HepG2 (cell line): ENCODE data around the gene NCOA4. TPM values are rescaled to one million over a fixed set of nuclear protein-coding genes. Genes with fewer than 3 reads are reported as not detected.

ENCODE experiments used
- ATAC-seq: fragments of 200-7000 bp; cut with Tn5 transposase; 3 replicates; pipeline ENCODE4 v1.9.1; 2020; ENCODE audit warnings: mild to moderate bottlenecking, moderate library complexity
- Bru-seq: library from RNA; stranded (reverse); fragments of 400-500 nt; gene quantifications from one replicate; lab custom pipeline; 2021; lab: Mats Ljungman, UMichigan
- BruChase-seq, 2 experiments: library from RNA; stranded (reverse); fragments of 400-500 nt; gene quantifications; one replicate each; lab custom pipeline; 2021; lab: Mats Ljungman, UMichigan
- BruUV-seq: library from RNA; stranded (reverse); fragments of 400-500 nt; replicated peaks from 2 replicates; lab custom pipeline; 2021; lab: Mats Ljungman, UMichigan
- CTCF ChIA-PET: fragments of 300-600 bp; formaldehyde crosslinking; extraction: SDS; loops from one replicate; lab custom pipeline; 2021; ENCODE audit warnings: low total read pairs, inconsistent platforms, low intra/inter-chr PET ratio; lab: Yijun Ruan, JAX
- POLR2A ChIA-PET: fragments of 350-600 bp; sonication (Branson Sonifier 250); formaldehyde crosslinking; loops from one replicate; lab custom pipeline; 2020; ENCODE audit warnings: antibody characterized with exemption, inconsistent platforms; lab: Yijun Ruan, JAX
- DNase-seq: peaks from one replicate; pipeline ENCODE4 v3.0.0-alpha.2; 2015; ENCODE audit warnings: low spot score
- FAIRE-seq: peaks from 3 replicates; lab custom pipeline; 2011; peaks lifted over from hg19 to GRCh38; lab: Jason Lieb, UNC
- H2AFZ ChIP-seq: one replicate; pipeline ENCODE4 v1.6.1; 2011; ENCODE audit warnings: low read length, inconsistent platforms
- H3K27ac ChIP-seq: fragments of 300-600 bp; 3 replicates; pipeline ENCODE4 v1.8.0; 2011; ENCODE audit warnings: mixed run types, mild to moderate bottlenecking, mixed read lengths, low read length, inconsistent platforms; ENCODE audit not compliant: insufficient read depth; ENCODE audit errors: extremely low read length
- H3K27me3 ChIP-seq, 2 experiments: fragments of 200-600 bp in 1 of 2; 2 replicates in 1 of 2; 3 replicates in 1 of 2; pipeline versions ENCODE4 v1.6.0 to v1.8.0; 2011; ENCODE audit warnings: low read length in 2 of 2, mild to moderate bottlenecking in 2 of 2, moderate library complexity in 2 of 2, inconsistent platforms in 1 of 2; ENCODE audit not compliant: insufficient read depth in 2 of 2, control insufficient read depth in 1 of 2
- H3K36me3 ChIP-seq, 2 experiments: fragments of 200-600 bp in 1 of 2; replicated peaks in 1 of 2; 2 replicates in 1 of 2; 3 replicates in 1 of 2; pipeline versions ENCODE4 v1.5.1 to v1.8.0; 2011; ENCODE audit warnings: low read length in 2 of 2, inconsistent platforms in 1 of 2; ENCODE audit not compliant: insufficient read depth in 2 of 2, control insufficient read depth in 1 of 2
- H3K4me1 ChIP-seq: 2 replicates; pipeline ENCODE4 v1.5.1; 2012; ENCODE audit warnings: low read length, inconsistent platforms; ENCODE audit not compliant: insufficient read depth
- H3K4me2 ChIP-seq: 2 replicates; pipeline ENCODE4 v1.6.0; 2011; ENCODE audit warnings: low read depth, low read length, inconsistent platforms
- H3K4me3 ChIP-seq, 3 experiments: fragments of 200-600 bp in 1 of 3; sonication (generic), shearing (Covaris generic) in 1 of 3; replicated peaks in 1 of 3; 2 replicates each; pipeline ENCODE4 v1.5.1; 2011 to 2016; ENCODE audit warnings: low read length in 3 of 3, inconsistent platforms in 2 of 3, low read depth in 2 of 3, mild to moderate bottlenecking in 2 of 3, control low read depth in 1 of 3, mixed read lengths in 1 of 3; ENCODE audit not compliant: insufficient read depth in 1 of 3
- H3K79me2 ChIP-seq: one replicate; pipeline ENCODE4 v1.6.1; 2011; ENCODE audit warnings: low read length, inconsistent platforms; ENCODE audit not compliant: insufficient read depth
- H3K9ac ChIP-seq: 2 replicates; pipeline ENCODE4 v1.6.0; 2011; ENCODE audit warnings: mild to moderate bottlenecking, low read depth, low read length, inconsistent platforms; ENCODE audit not compliant: insufficient read depth
- H3K9me3 ChIP-seq: 2 replicates; pipeline ENCODE4 v1.5.1; 2012; ENCODE audit warnings: mild to moderate bottlenecking, low read length
- H4K20me1 ChIP-seq: 2 replicates; pipeline ENCODE4 v1.6.0; 2011; ENCODE audit warnings: inconsistent platforms, mild to moderate bottlenecking, low read length, moderate library complexity; ENCODE audit not compliant: insufficient read depth
- ARNT2 ChIP-seq: sonication (generic); formaldehyde crosslinking; IDR thresholded peaks from 2 replicates; pipeline ENCODE4 v1.8.0; 2022; ENCODE audit warnings: mild to moderate bottlenecking, low read depth, missing genetic modification reagents, moderate library complexity
- ELF3 ChIP-seq: IDR thresholded peaks from 2 replicates; pipeline ENCODE4 v1.6.1; 2016; ENCODE audit warnings: missing genetic modification reagents, missing compliant biosample characterization
- HNF4G ChIP-seq, 2 experiments: sonication (generic) in 1 of 2; formaldehyde crosslinking in 1 of 2; IDR thresholded peaks; 2 replicates each; pipeline versions ENCODE4 v1.4.0 to v1.6.1; 2011 to 2020; ENCODE audit warnings: borderline replicate concordance in 2 of 2, low read depth in 2 of 2, mild to moderate bottlenecking in 2 of 2, low read length in 1 of 2, missing genetic modification reagents in 1 of 2, moderate library complexity in 1 of 2
- RFX1 ChIP-seq: fragments of 450-650 bp; IDR thresholded peaks from 2 replicates; pipeline ENCODE4 v1.6.1; 2017
- ZFP41 ChIP-seq: sonication (generic); formaldehyde crosslinking; IDR thresholded peaks from 2 replicates; pipeline ENCODE4 v1.4.0; 2020; ENCODE audit warnings: mild to moderate bottlenecking, missing genetic modification reagents, borderline replicate concordance
- ZNF12 ChIP-seq: sonication (generic); formaldehyde crosslinking; IDR thresholded peaks from 2 replicates; pipeline ENCODE4 v1.5.0; 2020; ENCODE audit warnings: missing genetic modification reagents
- ZNF3 ChIP-seq: IDR thresholded peaks from 2 replicates; pipeline ENCODE4 v1.7.0; 2017; ENCODE audit warnings: inconsistent platforms
- ZNF598 ChIP-seq: sonication (generic); formaldehyde crosslinking; IDR thresholded peaks from 2 replicates; pipeline ENCODE4 v1.5.1; 2020; ENCODE audit warnings: mild to moderate bottlenecking, missing genetic modification reagents, borderline replicate concordance
- ZNF850 ChIP-seq: sonication (generic); formaldehyde crosslinking; conservative IDR thresholded peaks from 2 replicates; pipeline ENCODE4 v1.9.0; 2021; ENCODE audit warnings: mild to moderate bottlenecking, missing genetic modification reagents
- WGBS: methylation state at CpG from one replicate; pipeline ENCODE4 v1.1.6; 2017; ENCODE audit warnings: low lambda C conversion rate; 5-methylcytosine and 5-hydroxymethylcytosine counted together
- in situ Hi-C: cut with HindIII; loops from 2 replicates; pipeline ENCODE4 v1.10.0; 2017; ENCODE audit warnings: low pct_unique_long_range_greater_than_20kb; ENCODE audit not compliant: extremely low pct_ligation_motif_present
- intact Hi-C: fragments of 100-400 bp; cut with micrococcal nuclease; formaldehyde crosslinking; loops from one replicate; pipeline ENCODE4 v1.10.0; 2022; ENCODE audit not compliant: unreplicated experiment
- long read RNA-seq, 2 experiments: library from RNA in 1 of 2; library from polyadenylated mRNA in 1 of 2; stranded (forward) in 1 of 2; unstranded in 1 of 2; transcript quantifications; one replicate each; pipeline ENCODE4 v2.0.0, GENCODE V29; 2019 to 2022
- polyA minus RNA-seq, 3 experiments: library from RNA; depleted of rRNA, polyadenylated mRNA; stranded (reverse); fragments of >200 nt; gene quantifications; 2 replicates each; pipeline ENCODE4 v1.2.3, GENCODE V29; 2011; ENCODE audit warnings: low replicate concordance in 1 of 3
- polyA plus RNA-seq, 8 experiments: library from polyadenylated mRNA; depleted of rRNA in 3 of 8; stranded (reverse) in 7 of 8; unstranded in 1 of 8; fragments of >200 nt; fragmentation: Illumina TruSeq in 4 of 8; extraction: Trizol in 4 of 8; gene quantifications; 2 replicates each; pipeline versions ENCODE4 v1.2.1 to v1.2.3, GENCODE V29; 2011 to 2016; ENCODE audit warnings: low read depth in 4 of 8, missing spikeins in 1 of 8, mixed read lengths in 1 of 8; ENCODE audit not compliant: insufficient read depth in 1 of 8
- total RNA-seq, 5 experiments: library from RNA; depleted of rRNA; stranded (reverse); fragments of >200 nt; fragmentation: Illumina TruSeq; extraction: Trizol; gene quantifications; 2 replicates each; pipeline ENCODE4 v1.2.3, GENCODE V29; 2016; ENCODE audit warnings: low read depth in 1 of 5
- TF ChIP-seq, protein P1 (sequence below): IDR thresholded peaks from 2 replicates; pipeline ENCODE4 v1.6.1; 2016; ENCODE audit warnings: missing genetic modification reagents, missing compliant biosample characterization
- TF ChIP-seq, protein P2 (sequence below): sonication (generic); formaldehyde crosslinking; IDR thresholded peaks from 2 replicates; pipeline ENCODE4; 2020; ENCODE audit warnings: missing genetic modification reagents, mild to moderate bottlenecking, borderline replicate concordance

Gene NCOA4
- total RNA-seq (2016; rRNA removed; fragmentation: Illumina TruSeq; extraction: Trizol) (306 and 519 TPM in 2 replicates), polyA plus RNA-seq (2011; rRNA removed) (324 and 400 TPM in 2 replicates), polyA minus RNA-seq (2011; rRNA and poly(A)+ RNA removed; ENCODE audit: low replicate concordance) (203 and 487 TPM in 2 replicates), Bru-seq, nascent RNA (percentile 98 among the genes with signal in this experiment), BruChase-seq, experiment 1, labeled RNA remaining after a 6-hour chase (percentile 99 among the genes with signal in this experiment), BruChase-seq, experiment 2, labeled RNA remaining after a 2-hour chase (percentile 98 among the genes with signal in this experiment)
- total RNA-seq (2016; cell fraction: cytosol; rRNA removed; fragmentation: Illumina TruSeq; extraction: Trizol; ENCODE audit: low read depth) = 41.5 and 47.9 TPM in 2 replicates
- total RNA-seq (2016; cell fraction: insoluble cytoplasmic fraction; rRNA removed; fragmentation: Illumina TruSeq; extraction: Trizol) = 301 and 511 TPM in 2 replicates
- 139 and 156 TPM in 2 replicates for total RNA-seq (2016; cell fraction: membrane; rRNA removed; fragmentation: Illumina TruSeq; extraction: Trizol)
- total RNA-seq (2016; cell fraction: nucleus; rRNA removed; fragmentation: Illumina TruSeq; extraction: Trizol) = 164 and 168 TPM in 2 replicates
- polyA plus RNA-seq (2011; cell fraction: cytosol; rRNA removed) = 198 and 289 TPM in 2 replicates
- 115 and 150 TPM in 2 replicates for polyA plus RNA-seq (2011; cell fraction: nucleus; rRNA removed)
- polyA plus RNA-seq (2012) = 250 and 343 TPM in 2 replicates
- 15.2 and 17.3 TPM in 2 replicates for polyA plus RNA-seq (2016; cell fraction: cytosol; fragmentation: Illumina TruSeq; extraction: Trizol; ENCODE audit: low read depth)
- 352 and 368 TPM in 2 replicates for polyA plus RNA-seq (2016; cell fraction: insoluble cytoplasmic fraction; fragmentation: Illumina TruSeq; extraction: Trizol; ENCODE audit: low read depth)
- polyA plus RNA-seq (2016; cell fraction: membrane; fragmentation: Illumina TruSeq; extraction: Trizol; ENCODE audit: low read depth) = 48.5 and 57.6 TPM in 2 replicates
- polyA plus RNA-seq (2016; cell fraction: nucleus; fragmentation: Illumina TruSeq; extraction: Trizol; ENCODE audit: insufficient read depth, low read depth) = 161 and 162 TPM in 2 replicates
- polyA minus RNA-seq (2011; cell fraction: cytosol; rRNA and poly(A)+ RNA removed) = 356 and 419 TPM in 2 replicates
- 163 and 303 TPM in 2 replicates for polyA minus RNA-seq (2011; cell fraction: nucleus; rRNA and poly(A)+ RNA removed)
- long read RNA-seq, experiment 1, transcript NCOA4-207 (10 exons, 3,489 nt) = minor isoform, 61 of 255 reads
- long read RNA-seq, experiment 1, transcript NCOA4-204 (10 exons, 3,549 nt) = major isoform, 88 of 255 reads
- long read RNA-seq, experiment 1, partial matches to known transcripts = 73 of 255 reads
- long read RNA-seq, experiment 1, other reads (novel, unspliced or antisense) = 32 of 255 reads
- long read RNA-seq, experiment 2, transcript NCOA4-207 (10 exons, 3,489 nt) = minor isoform, 13 of 530 reads
- long read RNA-seq, experiment 2, transcript NCOA4-204 (10 exons, 3,549 nt) = major isoform, 51 of 530 reads
- long read RNA-seq, experiment 2, partial matches to known transcripts = 64 of 530 reads
- long read RNA-seq, experiment 2, other reads (novel, unspliced or antisense) = 401 of 530 reads

DNA sequence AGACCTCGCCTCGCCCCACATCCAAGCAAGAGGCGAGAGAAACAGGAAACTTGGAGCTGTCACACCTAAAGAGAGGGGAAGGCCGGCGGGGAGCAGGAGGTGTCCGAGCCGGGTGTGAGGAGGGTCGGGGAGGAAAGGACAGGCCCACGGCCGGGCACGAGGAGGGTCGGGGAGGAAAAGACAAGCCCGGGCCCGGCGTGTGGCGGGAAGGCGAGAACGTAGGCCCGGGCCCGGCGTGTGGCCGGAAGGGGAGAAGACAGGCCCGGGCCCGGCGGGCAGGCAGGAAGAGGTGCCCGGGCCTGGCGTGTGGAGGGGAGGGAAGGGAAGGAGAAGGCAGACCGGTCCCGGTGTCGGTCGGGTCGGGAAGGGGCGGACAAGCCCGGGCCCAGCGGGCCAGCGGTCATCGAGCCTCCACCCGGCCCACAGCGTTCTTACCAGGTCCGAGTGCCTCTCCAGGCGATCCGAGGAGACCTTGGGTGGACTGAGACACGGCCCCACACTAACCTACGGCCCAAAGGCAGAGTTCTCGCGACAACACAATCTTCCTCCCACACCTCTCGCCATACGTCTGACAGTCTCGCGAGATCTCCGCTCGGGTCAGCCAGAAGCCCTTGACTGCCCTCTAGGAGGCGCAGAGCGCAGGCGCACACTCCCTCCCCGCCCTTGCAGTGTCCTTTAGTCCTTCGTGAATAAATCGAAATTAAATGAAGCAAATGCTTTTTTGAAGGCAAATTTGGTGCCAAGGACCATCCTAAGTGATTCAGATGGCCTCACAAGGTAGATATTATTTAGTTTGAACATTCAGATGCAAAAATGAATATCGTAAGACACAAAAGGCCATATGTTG, at the start of gene NCOA4:
Gene NCOA4, minus strand, starts transcription at position 533 of the 847 bp plus-strand sequence. CDS start 13,943 bp downstream, outside the sequence.
- Histone ChIP-seq H3K27me3 (no peaks in the 10 kb centered on the region; a peak in 1 of 5 replicates), H3K79me2 (peaks cover 64% of the 10 kb centered on the region), H3K27ac (peak within 1 kb of the TSS; percentile 86), H3K4me3 (peak within 1 kb of the TSS; percentile 85 to 92 (median 88)), H3K4me1 (peaks cover 79% of the 10 kb centered on the region), H3K9me3 (no peaks in the 10 kb centered on the region), H2AFZ (no peak within 1 kb of the TSS), H3K4me2 (peak within 1 kb of the TSS; percentile 93), H4K20me1 (peaks cover 32% of the 10 kb centered on the region), H3K9ac (peak within 1 kb of the TSS; percentile 96), H3K36me3 (peaks cover 0 to 6% of the 10 kb centered on the region in 2 experiments; a peak in 2 of 5 replicates)
- FAIRE-seq (no peak), ATAC-seq (peak; percentile 83), DNase-seq (peak; percentile 97)
- BruUV-seq = no TSS peak
- in situ Hi-C loops (loop anchor here (5.0 kb wide), 1 partner anchor 62 kb away; no protein-coding TSS in a partner anchor), intact Hi-C loops (loop anchor here (1.0 to 5.0 kb wide), 2 partner anchors 22 to 62 kb away; no protein-coding TSS in a partner anchor)
- CTCF ChIA-PET = no interaction called here
- 1% methylated on average over 33 of the region's 59 CpGs for WGBS
- POLR2A ChIA-PET = interaction anchor here (1.9 to 3.8 kb wide), 7 partner anchors 7 to 26 kb away, joined by 8 to 53 read pairs (median 22); no protein-coding TSS in a partner anchor
- TF ChIP-seq ZNF3 (CRISPR knock-in tag) (no peak), ZNF850 (no peak; the same call in 1 of the 2 replicates), ZNF12 (CRISPR knock-in tag) (no peak), ZFP41 (CRISPR knock-in tag) (no peak), ZNF598 (peak; percentile 17; the same call in 1 of the 2 replicates), ELF3 (CRISPR knock-in tag) (peak; percentile 27; the same call in 1 of the 2 replicates), HNF4G (IDR thresholded peaks at IDR 0.05; ENCODE audit: borderline replicate concordance, low read depth, low read length) (no peak), HNF4G (CRISPR knock-in tag; IDR thresholded peaks at IDR 0.05; ENCODE audit: borderline replicate concordance, low read depth) (no peak), ARNT2 (peak; percentile 95; the same call in 1 of the 2 replicates), RFX1 (no peak)
- TF ChIP-seq, protein P1, sequence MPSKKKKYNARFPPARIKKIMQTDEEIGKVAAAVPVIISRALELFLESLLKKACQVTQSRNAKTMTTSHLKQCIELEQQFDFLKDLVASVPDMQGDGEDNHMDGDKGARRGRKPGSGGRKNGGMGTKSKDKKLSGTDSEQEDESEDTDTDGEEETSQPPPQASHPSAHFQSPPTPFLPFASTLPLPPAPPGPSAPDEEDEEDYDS (CRISPR knock-in tag) = peak; percentile 93
- TF ChIP-seq, protein P2, sequence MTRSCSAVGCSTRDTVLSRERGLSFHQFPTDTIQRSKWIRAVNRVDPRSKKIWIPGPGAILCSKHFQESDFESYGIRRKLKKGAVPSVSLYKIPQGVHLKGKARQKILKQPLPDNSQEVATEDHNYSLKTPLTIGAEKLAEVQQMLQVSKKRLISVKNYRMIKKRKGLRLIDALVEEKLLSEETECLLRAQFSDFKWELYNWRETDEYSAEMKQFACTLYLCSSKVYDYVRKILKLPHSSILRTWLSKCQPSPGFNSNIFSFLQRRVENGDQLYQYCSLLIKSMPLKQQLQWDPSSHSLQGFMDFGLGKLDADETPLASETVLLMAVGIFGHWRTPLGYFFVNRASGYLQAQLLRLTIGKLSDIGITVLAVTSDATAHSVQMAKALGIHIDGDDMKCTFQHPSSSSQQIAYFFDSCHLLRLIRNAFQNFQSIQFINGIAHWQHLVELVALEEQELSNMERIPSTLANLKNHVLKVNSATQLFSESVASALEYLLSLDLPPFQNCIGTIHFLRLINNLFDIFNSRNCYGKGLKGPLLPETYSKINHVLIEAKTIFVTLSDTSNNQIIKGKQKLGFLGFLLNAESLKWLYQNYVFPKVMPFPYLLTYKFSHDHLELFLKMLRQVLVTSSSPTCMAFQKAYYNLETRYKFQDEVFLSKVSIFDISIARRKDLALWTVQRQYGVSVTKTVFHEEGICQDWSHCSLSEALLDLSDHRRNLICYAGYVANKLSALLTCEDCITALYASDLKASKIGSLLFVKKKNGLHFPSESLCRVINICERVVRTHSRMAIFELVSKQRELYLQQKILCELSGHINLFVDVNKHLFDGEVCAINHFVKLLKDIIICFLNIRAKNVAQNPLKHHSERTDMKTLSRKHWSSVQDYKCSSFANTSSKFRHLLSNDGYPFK (CRISPR knock-in tag) = peak; percentile 59; the same call in 1 of the 2 replicates
